Vagina (tissue), 2 donors: ENCODE data around the gene IFNL3. TPM values are rescaled to one million over a fixed set of nuclear protein-coding genes. Genes with fewer than 3 reads are reported as not detected.
"Not testable (repeated sequence)": the region's sequence is repeated elsewhere in the genome, so short reads cannot be mapped to it uniquely, and the experiment has no call there.

Source experiments
- DNase-seq, 2 donors: peaks; one replicate each; pipeline ENCODE4 v3.0.0-alpha.2; 2017; ENCODE audit errors: extremely low spot score in 2 of 2
- H3K27ac ChIP-seq: fragments of 200-600 bp; sonication (generic); one replicate; pipeline ENCODE4 v1.5.1; 2019
- H3K27me3 ChIP-seq: fragments of 200-600 bp; sonication (generic); one replicate; pipeline ENCODE4 v1.5.1; 2019
- H3K36me3 ChIP-seq, 2 donors: fragments of 200-600 bp; sonication (generic); one replicate each; pipeline ENCODE4 v1.5.1; 2017 to 2019
- H3K4me1 ChIP-seq: fragments of 200-600 bp; sonication (generic); one replicate; pipeline ENCODE4 v1.5.1; 2019
- H3K4me3 ChIP-seq, 2 donors: fragments of 200-600 bp; sonication (generic); 1 replicate in 1 of 2; 2 replicates in 1 of 2; pipeline ENCODE4 v1.5.1; 2016 to 2019
- H3K9me3 ChIP-seq: fragments of 200-600 bp; sonication (generic); one replicate; pipeline ENCODE4 v1.5.1; 2019
- CTCF ChIP-seq, 3 experiments: fragments of 450-650 bp in 2 of 3; fragments of 200-600 bp in 1 of 3; sonication (generic) in 1 of 3; IDR thresholded peaks; one replicate each; pipeline ENCODE4 v1.5.1; 2017 to 2019; ENCODE audit warnings: antibody characterized with exemption in 3 of 3, mild to moderate bottlenecking in 2 of 3, moderate library complexity in 2 of 3
- POLR2A ChIP-seq, 2 donors: fragments of 450-650 bp; IDR thresholded peaks; one replicate each; pipeline ENCODE4 v1.6.1; 2017; ENCODE audit warnings: antibody characterized with exemption in 2 of 2, mild to moderate bottlenecking in 2 of 2, moderate library complexity in 2 of 2
- POLR2AphosphoS5 ChIP-seq, 2 donors: sonication (generic); formaldehyde crosslinking; IDR thresholded peaks; one replicate each; pipeline ENCODE4 v1.9.0; 2017; ENCODE audit warnings: antibody characterized with exemption in 2 of 2, mild to moderate bottlenecking in 2 of 2, low read depth in 1 of 2; ENCODE audit not compliant: insufficient read depth in 1 of 2
- intact Hi-C: fragments of 100-400 bp; cut with DNase I; formaldehyde crosslinking; loops from one replicate; pipeline ENCODE4 v1.15.1; 2023
- total RNA-seq: library from RNA; depleted of rRNA; stranded (reverse); fragments of >200 nt; gene quantifications from one replicate; pipeline ENCODE4 v1.2.3, GENCODE V29; 2016

Gene IFNL3
- total RNA-seq, 1 donor from 2014 or later: not detected

- TF ChIP-seq POLR2A (IDR thresholded peaks at IDR 0.05): no peak
- no peak for TF ChIP-seq CTCF (IDR thresholded peaks at IDR 0.05)
- TF ChIP-seq POLR2AphosphoS5 (IDR thresholded peaks at IDR 0.05; ENCODE audit: insufficient read depth in 1 of 2, low read depth in 1 of 2): no peak
- Histone ChIP-seq H3K9me3 (no peaks in the 10 kb centered on the region), H3K27ac (no peak overlapping the region), H3K36me3 (no peaks in the 10 kb centered on the region), H3K4me3 (peak overlapping the region; percentile 10 to 14), H3K27me3 (peaks cover 11% of the 10 kb centered on the region), H3K4me1 (peaks cover 12% of the 10 kb centered on the region)
- intact Hi-C loops: no loop called here
- no peak for DNase-seq
Measured at GRCh38 chr19:39246951-39247669, 2.3 kb upstream of the IFNL3 start.

GRCh38 chr19:39245166-39245565, 360 bp upstream of the IFNL3 start:
- Histone ChIP-seq H3K27me3 (peaks cover 11% of the 10 kb centered on the region), H3K4me1 (peaks cover 12% of the 10 kb centered on the region)
- H3K36me3 ChIP-seq, intact Hi-C loops, H3K9me3 ChIP-seq, DNase-seq, H3K27ac ChIP-seq, H3K4me3 ChIP-seq: not testable (repeated sequence)

GRCh38 chr19:39243741-39244140, 1.1 kb downstream of the IFNL3 start:
- H3K36me3 ChIP-seq, DNase-seq, H3K9me3 ChIP-seq, H3K4me3 ChIP-seq, intact Hi-C loops, H3K27ac ChIP-seq: not testable (repeated sequence)
- Histone ChIP-seq H3K27me3 (peaks cover 11% of the 10 kb centered on the region), H3K4me1 (peaks cover 12% of the 10 kb centered on the region)

- no peaks in the 10 kb centered on the region for H3K9me3 ChIP-seq
- intact Hi-C loops: no loop called here
- no peaks in the 10 kb centered on the region for H3K27me3 ChIP-seq
- no peak for DNase-seq
- no peaks in the 10 kb centered on the region for H3K4me1 ChIP-seq
- TF ChIP-seq CTCF (IDR thresholded peaks at IDR 0.05): no peak
- TF ChIP-seq POLR2A (IDR thresholded peaks at IDR 0.05): no peak
- no peak overlapping the region for H3K27ac ChIP-seq
- H3K4me3 ChIP-seq: no peak overlapping the region
- H3K36me3 ChIP-seq: no peaks in the 10 kb centered on the region
Measured at GRCh38 chr19:39240421-39240820, 4.4 kb downstream of the IFNL3 start.

GRCh38 chr19:39238944-39239343, 5.9 kb downstream of the IFNL3 start:
- H3K27me3 ChIP-seq: no peaks in the 10 kb centered on the region
- no peak overlapping the region for H3K4me3 ChIP-seq
- H3K4me1 ChIP-seq: no peaks in the 10 kb centered on the region
- intact Hi-C loops: no loop called here
- no peak for DNase-seq
- no peaks in the 10 kb centered on the region for H3K9me3 ChIP-seq
- no peak overlapping the region for H3K27ac ChIP-seq
- TF ChIP-seq POLR2AphosphoS5 (IDR thresholded peaks at IDR 0.05; ENCODE audit: insufficient read depth in 1 of 2, low read depth in 1 of 2): no peak
- no peaks in the 10 kb centered on the region for H3K36me3 ChIP-seq

GRCh38 chr19:39238209-39238608, 6.6 kb downstream of the IFNL3 start:
- H3K27ac ChIP-seq: no peak overlapping the region
- intact Hi-C loops: no loop called here
- no peaks in the 10 kb centered on the region for H3K9me3 ChIP-seq
- DNase-seq: no peak
- no peaks in the 10 kb centered on the region for H3K27me3 ChIP-seq
- H3K4me1 ChIP-seq: no peaks in the 10 kb centered on the region
- no peaks in the 10 kb centered on the region for H3K36me3 ChIP-seq
- no peak overlapping the region for H3K4me3 ChIP-seq
- TF ChIP-seq CTCF (IDR thresholded peaks at IDR 0.05) (no peak), POLR2A (IDR thresholded peaks at IDR 0.05) (no peak)
